Medulla oblongata (tissue), 1 donor: ENCODE measurements around the gene PRKCE.

Experiments used
- DNase-seq: peaks from one replicate; pipeline ENCODE4 v3.0.0-alpha.2; 2015; ENCODE audit errors: extremely low spot score

PRKCE gene

GRCh38 chr2:46117994-46118393 lies 466.5 kb downstream of the PRKCE start:
- no peak for DNase-seq

GRCh38 chr2:46118656-46119371 lies 467.3 kb downstream of the PRKCE start:
- DNase-seq: no peak

GRCh38 chr2:46119453-46119852 lies 468.0 kb downstream of the PRKCE start:
- DNase-seq: no peak

- no peak for DNase-seq
Measured at GRCh38 chr2:46120792-46121555, 469.5 kb downstream of the PRKCE start.

- no peak for DNase-seq
Measured at GRCh38 chr2:46122318-46122976, 471.0 kb downstream of the PRKCE start.

GRCh38 chr2:46123013-46123412 lies 471.5 kb downstream of the PRKCE start:
- no peak for DNase-seq

- no peak for DNase-seq
Measured at GRCh38 chr2:46125798-46126197, 474.3 kb downstream of the PRKCE start.

GRCh38 chr2:46126571-46126970 lies 475.1 kb downstream of the PRKCE start:
- no peak for DNase-seq

GRCh38 chr2:46127176-46127575 lies 475.7 kb downstream of the PRKCE start:
- no peak for DNase-seq

GRCh38 chr2:46130511-46130910 lies 479.0 kb downstream of the PRKCE start:
- no peak for DNase-seq

- DNase-seq: no peak
Measured at GRCh38 chr2:46132996-46133395, 481.5 kb downstream of the PRKCE start.

GRCh38 chr2:46134531-46135227 lies 483.2 kb downstream of the PRKCE start:
- DNase-seq: no peak

- no peak for DNase-seq
Measured at GRCh38 chr2:46135228-46135855, 483.9 kb downstream of the PRKCE start.

GRCh38 chr2:46135958-46136357 lies 484.5 kb downstream of the PRKCE start:
- DNase-seq: no peak

GRCh38 chr2:46136481-46136880 lies 485.0 kb downstream of the PRKCE start:
- no peak for DNase-seq

- no peak for DNase-seq
Measured at GRCh38 chr2:46136953-46137352, 485.5 kb downstream of the PRKCE start.

- DNase-seq: peak; percentile 8
Measured at GRCh38 chr2:46142546-46143428, 491.3 kb downstream of the PRKCE start.

- DNase-seq: no peak
Measured at GRCh38 chr2:46143429-46144132, 492.1 kb downstream of the PRKCE start.

- DNase-seq: no peak
Measured at GRCh38 chr2:46144133-46144800, 492.8 kb downstream of the PRKCE start.
